Stimulated activated CD4-positive, alpha-beta T cell treated with anti-CD3 and anti-CD28 coated beads, Interleukin-4, amount 100 ng/mL, for 48 hours (primary cell): ENCODE measurements around the gene FAM81A.
"Not testable (repeated sequence)": the region's sequence is repeated elsewhere in the genome, so short reads cannot be mapped to it uniquely, and the experiment has no call there.

Experiments
- DNase-seq, 2 donors: peaks; one replicate each; pipeline ENCODE4 v3.0.0-alpha.2; 2020; ENCODE audit warnings: low read depth in 2 of 2

Gene FAM81A

DNA sequence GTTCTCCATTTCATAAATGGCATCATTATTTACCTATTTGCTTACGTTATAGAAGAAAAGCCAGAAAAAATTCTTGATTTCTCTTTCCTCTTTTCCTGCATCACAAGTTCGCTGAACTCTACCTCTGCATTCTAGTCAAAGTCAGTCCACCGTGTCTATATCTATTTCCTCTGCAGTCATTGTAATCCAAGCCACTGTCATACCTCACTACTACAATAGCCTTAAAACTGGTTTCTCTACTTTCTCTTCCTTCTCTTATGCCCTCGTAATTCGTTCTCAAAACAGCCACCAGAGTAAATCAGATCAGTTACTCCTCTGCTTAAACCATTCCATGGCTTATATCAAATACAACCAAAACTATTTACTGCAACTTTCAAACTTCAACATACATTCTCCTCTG lies 13.4 kb upstream of the FAM81A start:
- no peak for DNase-seq

DNA sequence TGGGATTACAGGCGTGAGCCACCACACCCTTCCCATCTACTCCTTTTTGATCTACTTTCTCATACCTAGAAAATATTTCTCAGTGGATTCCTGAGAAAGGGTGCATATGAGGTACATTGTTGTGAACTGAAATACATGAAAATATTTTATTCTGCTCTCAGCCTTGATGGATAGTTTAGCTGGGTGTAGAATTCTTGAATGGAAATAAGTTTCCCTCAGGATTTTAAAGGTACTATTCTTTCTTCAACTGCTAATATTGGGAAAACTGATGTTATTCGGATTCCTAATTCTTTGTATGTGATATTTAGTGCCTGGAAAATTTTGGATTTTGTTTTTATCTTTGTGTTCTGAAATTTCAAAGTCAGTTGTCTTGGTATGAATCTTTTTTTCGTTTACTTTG lies 9.1 kb upstream of the FAM81A start:
- DNase-seq = not testable (repeated sequence)

DNA sequence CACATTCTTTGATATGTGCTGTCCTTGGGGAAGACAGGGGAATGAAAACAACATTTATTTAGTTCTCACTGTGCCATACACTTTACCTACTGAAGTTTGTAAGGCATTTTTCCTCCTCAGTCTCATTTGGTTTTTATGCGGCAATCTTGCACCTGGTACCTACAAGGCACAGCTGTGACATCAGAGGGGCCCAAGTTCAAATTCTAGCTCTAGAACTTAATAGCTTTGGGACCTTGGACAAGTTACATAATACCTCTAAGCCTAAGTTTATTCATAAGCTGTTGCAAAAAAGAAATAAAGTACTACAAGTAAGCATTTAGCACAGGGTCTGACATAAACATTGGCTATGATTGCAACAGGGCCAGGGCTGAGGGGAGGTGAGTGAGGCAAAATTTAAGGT lies 5.6 kb upstream of the FAM81A start:
- no peak for DNase-seq

DNA sequence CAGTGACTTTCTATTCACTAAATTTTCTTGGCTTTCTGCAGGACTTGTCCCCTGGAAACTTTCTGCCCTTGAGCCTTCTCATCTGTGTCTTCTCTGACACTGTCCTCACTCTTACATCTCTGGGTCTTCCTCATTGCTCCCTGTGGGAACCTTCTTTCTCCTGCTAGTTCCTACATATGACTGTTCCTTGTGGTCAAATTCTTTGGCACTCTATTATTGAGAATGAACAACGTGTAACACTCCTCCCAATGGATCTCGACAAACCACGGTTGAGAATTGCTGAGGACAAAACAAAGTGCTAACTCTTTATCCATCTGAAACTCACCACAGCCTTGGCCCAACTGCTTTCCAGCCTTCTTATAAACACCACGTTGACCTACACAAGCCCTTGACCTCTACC lies 3.5 kb upstream of the FAM81A start:
- DNase-seq = no peak

DNA sequence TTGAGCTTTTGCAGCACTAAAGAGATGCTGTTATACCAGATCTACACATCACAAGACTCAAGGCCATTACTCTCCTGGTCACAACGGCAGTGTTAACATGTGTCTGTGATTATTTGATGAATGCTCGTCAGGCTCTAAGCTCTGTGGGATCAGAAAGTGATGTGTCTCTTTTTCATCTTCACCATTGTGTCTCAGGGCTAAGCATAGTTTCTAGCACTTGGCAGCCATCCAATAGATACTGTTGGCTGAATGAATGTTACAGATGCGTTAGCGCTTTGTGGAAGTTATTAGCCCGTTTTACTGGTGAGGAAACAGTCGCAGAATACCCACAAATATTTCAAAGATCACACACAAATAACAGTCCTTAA lies 1.2 kb upstream of the FAM81A start:
- DNase-seq = no peak

DNA sequence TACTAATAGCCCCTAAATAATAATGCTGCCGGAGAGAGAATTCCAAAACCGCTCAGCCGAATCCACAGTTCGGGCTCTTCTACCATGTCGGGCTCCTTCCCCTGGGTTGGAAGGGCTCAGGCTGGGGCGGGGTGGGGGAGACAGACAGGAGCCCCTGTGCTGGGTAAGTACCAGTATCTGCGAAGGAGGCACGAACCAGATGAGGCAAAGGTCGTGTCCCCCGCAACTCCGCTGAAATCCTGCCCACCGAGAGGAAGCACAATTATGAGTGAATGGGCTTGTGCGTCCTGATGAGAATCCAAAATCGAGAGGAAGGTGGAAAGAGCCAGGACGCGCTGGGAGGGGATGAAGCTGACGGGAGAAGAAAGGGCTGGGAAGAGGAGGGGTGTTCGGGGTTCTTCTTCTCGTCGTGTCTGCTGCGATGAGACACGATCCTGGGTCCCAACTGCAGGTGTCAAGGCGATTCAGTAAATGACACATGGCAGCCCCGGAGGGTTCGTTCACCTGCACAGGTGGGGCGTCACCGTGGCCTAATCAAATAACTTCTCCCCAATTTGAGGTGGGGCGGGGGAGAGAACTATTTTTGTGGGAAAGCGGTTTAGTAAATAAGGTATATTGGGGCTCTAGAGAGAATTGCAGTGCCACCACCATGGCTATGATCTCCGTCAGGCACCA lies 707 bp upstream of the FAM81A start:
- DNase-seq = no peak

DNA sequence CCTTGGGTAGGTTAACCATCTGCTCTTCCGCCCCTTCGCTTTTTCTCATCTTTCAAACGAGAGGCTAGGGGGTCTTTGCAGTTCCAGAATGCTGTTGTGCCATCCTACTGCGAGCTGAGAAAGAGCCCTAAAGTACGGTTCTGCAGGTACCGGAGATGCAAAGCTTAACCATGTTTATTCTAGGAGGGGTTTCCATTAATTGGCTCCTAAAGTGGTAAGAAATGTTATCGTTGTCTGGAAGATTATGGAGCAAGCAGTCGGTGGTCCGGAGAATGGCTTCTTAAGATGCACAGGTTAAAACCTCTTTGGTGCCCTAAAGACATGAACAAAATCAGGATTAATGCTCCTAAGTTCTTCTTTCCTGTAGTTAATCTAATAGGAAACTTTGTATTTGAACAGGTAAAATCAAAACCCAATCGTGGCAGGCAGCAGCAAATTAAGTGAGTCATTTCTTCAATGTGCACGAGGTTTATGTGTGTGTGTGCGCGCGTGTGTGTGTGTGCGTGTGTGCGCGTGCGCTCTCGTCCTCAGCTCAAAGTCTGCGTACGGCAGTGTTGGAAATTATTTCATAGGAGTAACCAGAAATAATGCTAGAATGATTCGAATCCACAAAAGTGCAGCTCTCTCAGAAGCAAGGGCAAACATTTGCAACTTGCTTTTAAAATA lies 772 bp downstream of the FAM81A start:
- no peak for DNase-seq

DNA sequence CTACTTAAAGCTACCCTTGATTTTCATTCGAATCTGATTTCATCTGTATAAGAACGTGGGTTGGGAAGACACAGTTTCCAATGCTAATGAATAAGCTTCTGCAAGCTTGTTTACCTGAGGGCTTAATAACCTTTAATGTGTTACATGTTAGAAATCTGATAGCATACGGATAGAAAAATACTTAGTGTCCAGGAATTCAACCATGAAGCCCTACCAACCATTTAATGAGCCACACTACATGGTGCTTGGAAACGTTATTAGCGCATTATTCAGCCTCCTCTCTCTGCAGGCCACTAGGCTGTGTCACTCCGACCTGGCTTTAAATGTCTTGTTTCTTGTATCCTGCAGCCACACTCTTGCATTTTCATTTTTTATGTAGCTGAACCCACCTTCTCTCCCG lies 1.6 kb downstream of the FAM81A start:
- DNase-seq = no peak

DNA sequence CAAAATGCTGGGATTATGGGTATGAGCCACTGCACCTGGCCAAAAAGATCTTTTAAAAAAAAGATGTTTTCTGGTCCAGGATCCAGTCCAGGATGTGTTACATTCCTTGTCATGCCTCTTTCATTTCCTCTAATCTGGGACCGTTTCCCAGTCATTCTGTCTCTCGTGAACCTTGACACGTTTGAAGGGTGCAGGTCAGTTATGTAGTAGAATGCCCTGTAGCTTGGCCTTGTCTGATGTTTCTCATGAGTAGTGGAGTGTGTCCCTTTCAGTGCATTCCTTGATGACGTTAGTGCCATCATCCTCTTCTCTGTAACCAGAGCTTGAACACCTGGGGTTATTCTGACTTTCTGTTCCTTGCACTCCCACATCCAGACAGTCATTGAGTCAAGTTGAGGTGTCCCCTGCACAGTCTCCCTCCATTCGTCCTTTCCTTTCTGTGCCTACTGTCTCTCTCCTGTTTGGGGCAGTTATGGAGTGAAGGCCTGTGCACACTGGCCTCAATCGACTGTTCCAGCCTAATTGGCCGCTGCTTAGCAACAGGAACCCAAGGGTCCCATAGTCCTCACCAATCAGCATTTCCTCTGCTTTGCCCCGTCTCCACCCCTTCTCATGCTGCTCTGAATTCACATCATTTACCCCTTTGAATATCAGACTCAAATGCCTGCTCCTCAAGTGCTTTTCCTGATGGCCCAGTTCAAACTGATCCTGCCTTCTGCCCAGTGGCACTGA lies 5.5 kb downstream of the FAM81A start:
- no peak for DNase-seq

DNA sequence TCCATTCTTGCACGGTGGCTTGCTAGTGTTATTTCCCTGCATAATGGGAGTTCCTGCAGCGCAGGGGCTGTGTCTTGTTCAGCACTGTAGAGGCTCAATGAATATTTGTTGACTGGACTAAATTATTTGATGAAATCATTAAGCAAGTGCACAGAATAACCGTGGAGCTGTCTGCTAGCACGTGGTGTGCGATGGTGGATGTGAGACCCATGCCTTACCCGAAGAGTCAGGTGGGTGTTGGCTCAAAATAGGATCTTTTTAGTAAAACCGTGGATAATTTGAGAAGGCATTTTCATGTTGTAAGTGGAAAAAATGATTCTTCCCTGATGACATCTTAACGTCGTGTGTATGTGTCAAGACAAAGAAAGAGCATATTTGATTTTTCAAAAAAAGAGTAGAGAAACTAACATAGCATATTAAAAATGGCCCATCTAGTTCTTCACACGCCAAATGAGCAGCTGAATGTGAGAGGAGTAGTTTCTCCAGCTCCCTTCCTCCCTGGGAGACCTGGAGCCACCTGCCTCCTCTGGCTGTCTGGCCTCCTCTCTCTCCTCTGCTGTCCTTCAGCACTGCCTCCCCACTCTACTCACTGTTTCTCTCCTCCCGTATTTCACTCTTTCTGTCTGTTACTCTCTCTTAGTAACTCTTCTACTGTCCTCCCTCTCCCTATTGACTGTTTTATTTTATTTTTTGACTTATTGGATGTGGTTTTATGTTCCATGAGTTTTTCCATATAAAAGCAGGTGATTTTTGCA lies 6.3 kb downstream of the FAM81A start:
- DNase-seq = no peak

DNA sequence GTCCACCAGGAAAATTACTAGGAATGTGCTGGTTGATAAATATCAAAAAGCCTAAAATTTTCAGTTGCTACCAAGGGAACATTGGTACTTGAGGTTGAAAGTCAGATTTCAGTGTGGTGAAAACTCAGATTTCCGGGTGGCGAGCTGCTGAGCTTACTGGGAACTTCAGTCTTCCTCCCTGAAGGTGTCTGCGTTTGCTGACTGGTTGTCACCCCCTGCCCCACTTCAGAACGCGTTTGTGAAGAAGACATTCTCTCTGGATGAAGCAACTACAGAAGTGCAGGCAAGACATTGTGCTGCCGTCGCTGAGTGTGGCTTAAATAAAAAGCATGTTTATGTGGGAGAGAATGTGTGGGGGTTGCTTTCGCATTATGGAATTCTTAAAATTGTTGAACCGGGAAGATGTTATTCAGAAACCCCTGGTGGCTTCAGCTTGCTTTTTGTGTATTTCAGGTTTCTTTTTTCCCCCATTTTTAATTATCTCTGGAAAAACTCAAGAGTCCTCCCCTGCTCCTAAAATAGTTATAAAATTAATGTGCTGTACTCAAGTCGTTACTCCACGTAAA lies 7.1 kb downstream of the FAM81A start:
- DNase-seq = no peak

DNA sequence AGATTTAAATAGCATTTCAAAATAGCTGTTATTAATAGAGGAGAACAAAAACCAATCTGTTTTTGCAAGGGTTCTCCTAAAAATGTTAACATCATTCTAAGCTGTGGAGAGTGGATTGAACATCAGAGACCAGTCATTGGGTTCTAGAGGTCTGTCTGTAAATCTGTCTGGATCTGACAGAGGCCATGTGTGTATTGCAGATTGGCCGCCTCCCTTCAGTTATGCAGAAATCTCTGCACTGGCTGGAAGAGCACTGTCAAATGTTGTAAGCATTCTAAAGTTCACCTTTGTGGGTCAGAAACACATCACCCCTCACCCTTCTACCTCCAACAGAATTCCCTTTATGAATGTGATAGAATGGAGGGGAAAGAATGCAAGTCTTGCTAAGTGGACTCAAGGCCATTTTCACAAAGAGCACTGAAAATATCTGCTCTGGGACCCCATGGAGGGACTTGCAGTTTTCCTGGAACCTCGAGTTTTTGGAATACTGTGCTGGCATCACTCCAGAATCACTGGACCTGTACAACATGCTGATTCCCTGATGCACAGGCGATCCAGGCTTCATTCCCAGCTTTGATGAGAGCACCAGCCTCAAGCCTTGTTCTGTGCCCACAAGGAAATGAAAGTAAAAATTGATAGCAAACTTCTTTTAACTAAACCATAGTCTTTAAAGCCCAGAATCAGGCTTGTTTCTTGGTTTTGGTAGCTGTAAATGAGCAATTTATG lies 8.4 kb downstream of the FAM81A start:
- no peak for DNase-seq

DNA sequence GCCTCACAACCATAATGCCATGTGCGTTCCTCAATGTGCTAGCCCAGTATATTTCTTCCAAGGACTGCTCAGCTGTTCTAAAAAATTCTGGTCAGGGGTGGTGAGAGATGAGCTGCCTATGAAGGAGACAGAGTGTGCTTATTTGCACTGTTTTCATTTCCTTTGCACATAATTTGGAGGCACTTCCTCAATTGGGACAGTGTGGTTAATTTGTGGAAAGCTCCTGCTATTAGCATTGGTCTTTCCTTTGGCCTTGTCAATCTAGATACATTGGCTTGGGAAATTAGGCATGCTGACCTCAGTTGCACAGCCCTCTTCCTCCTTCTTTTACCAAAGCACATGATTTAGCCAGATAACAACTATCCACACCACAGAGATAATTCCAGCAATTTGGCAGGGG lies 9.4 kb downstream of the FAM81A start:
- no peak for DNase-seq

DNA sequence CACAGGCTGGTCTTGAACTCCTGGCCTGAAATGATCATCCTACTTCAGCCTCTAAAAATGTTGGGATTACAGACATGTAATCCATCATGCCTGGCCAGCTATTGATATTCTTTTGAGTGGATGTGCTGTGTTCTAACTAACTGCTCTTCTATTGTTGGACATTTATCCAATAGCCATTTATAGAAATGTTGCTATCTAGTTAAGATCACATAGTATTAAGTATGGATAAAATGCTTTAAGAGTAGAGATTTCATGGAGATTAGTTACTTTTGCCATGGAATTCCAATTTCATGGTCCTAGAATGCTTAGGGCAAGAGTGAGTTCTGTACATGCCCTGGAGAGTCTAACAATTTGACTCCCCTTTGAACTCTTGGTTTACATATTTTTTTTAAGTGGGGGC lies 10.9 kb downstream of the FAM81A start:
- no peak for DNase-seq

DNA sequence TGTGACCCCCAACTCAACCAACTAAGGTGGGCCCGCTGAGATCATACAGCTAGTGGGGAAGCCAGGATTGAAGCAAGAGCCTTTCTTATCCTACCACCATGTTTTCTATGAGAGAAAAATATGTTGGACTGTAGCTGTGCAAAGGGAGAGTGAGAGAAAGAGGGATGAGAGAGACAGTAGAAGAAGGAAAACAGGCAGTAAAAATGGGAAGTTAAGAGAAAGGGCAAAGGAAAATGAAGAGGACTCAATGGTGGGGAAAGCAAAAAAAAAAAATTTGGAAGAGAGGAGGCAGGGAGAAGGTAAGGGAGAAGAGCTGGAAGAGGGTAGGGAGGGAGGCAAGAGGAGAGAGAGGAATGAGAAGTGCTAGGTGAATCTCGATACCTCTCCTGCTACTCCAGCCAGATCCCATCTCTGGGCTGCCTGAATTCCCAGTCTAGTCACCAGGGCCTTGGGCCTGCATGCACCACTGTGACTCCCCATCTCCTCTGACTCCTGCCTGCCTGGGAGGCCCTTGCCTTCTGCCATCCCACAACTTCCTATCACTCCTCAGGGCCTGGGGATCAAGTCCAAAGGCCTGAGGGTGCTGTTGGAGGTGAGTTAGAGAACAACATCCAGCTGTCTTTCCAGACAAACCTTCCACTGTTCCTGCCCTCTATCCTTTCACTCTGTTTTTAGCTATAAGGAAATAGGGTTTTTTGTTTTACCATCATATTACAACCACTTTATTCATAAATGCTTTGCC lies 15.7 kb downstream of the FAM81A start:
- DNase-seq = no peak

DNA sequence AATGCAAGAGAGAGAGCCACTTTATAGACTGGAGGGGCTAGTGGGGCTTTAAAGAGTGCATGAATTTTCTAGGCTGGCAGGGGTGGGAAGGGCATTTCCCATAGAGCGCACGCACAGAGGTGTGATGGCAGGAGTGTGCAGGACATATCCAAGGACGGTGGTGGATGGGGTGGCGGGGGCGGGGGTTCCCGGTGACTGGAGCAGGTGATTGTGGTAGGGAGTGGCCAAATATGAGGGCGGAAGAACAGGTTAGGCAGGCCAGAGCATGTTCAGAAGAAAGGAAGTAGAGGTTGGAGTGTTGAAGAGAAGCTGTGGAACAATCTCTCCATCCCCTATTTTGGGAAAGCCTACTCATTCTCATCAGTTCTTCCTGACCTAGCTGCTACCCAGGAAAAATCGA lies 18.1 kb downstream of the FAM81A start:
- DNase-seq = no peak

DNA sequence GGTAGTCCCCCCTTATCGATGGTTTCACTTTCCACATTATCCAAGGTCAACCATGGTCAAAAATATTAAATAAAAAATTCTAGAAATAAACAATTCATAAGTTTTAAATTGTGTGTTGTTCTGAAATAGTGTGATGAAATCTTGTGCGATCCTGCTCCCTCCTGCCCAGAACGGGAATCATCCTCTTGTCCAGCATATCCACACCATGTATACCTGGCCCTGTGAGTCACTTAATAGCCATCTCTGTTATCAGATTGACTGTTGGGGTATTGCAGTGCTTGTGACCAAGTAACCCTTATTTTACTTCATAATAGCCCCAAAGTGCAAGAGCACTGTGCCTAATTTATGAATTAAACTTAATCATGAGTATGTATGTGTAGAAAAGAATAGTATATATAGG lies 19.1 kb downstream of the FAM81A start:
- no peak for DNase-seq

DNA sequence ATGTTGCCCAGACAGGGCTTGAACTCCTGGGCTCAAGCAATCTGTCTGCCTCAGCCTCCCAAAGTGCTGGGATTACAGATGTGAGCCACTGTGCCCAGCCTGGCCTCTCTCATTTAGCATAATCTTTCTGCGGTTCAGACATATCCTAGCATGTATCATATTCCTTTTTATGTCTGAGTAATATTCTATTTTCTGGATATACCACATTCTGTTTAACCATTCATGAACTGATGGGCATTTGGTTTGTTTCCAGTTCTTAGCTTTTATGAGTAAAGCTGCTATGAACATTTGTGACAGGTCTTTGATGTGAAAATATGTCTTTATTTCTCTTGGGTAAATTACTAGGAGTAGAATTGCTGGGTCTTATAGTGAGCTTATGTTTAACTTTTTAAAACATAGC lies 23.5 kb downstream of the FAM81A start:
- DNase-seq = no peak

DNA sequence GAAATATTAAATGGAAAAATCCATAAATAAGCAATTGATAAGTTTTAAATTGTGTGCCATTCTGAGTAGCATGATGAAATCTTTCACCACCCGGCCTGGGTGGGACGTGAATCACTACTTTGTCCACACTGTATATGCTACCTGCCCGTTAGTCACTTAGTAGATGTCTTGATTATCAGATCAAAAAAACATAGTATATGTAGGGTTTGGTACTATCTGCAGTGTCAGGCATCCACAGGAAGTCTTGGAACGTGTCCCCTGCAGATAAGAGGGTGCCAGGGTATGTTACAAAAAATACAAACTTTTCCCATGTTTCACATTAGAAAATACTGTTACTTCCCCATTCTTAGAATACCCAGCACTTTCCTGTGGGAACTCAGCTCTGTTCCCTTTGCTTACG lies 35.2 kb downstream of the FAM81A start:
- no peak for DNase-seq

DNA sequence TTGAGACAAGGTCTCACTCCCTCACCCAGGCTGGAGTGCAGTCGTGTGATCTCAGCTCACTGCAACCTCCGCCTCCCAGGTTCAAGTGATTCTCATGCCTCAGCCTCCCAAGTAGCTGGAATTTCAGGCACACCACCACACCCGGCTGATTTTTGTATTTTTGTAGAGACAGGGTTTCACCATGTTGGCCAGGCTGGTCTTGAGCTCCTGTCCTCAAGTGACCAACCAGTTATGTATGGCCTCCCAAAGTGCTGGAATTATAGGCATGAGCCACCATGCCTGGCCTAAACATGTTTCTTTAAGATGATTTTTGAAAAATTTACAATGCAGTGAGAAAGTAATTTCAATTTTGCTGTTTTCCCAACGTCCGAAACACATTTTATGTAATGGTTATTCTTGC lies 37.2 kb downstream of the FAM81A start:
- DNase-seq = not testable (repeated sequence)

DNA sequence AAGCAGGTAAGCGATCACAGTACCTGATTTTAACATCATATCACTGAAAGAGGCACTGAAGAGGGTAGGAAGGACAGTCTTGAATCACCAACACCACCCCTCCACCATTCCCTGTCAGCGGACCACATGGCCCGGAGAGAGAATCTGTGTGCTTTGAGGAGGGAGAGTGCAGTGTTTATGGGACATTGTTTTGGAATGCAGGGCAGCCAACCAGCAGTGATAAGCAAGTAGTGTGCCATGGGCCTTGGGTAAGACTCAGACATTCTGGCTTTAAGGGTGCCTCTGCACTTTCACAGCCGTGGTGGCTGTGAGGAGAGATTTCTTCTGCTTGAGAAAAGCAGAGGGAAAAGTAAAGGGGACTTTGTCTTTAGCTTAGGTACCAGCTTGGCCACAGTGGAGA lies 46.4 kb downstream of the FAM81A start:
- no peak for DNase-seq
